Mesenchymal stem cell (in vitro differentiated cells and primary cell): ENCODE results near the gene DAGLA.

Experiments
- DNase-seq: peaks from one replicate; pipeline ENCODE4 v3.0.0-alpha.2; 2013
- H2AFZ ChIP-seq: one replicate; pipeline ENCODE4 v1.6.1; 2013; ENCODE audit warnings: low read depth, mild to moderate bottlenecking, control low read depth, inconsistent platforms, low read length, moderate library complexity
- H2AK5ac ChIP-seq: 2 replicates; pipeline ENCODE4 v1.6.1; 2013; ENCODE audit warnings: low read length, moderate library complexity, mild to moderate bottlenecking, inconsistent platforms; ENCODE audit not compliant: severe bottlenecking
- H2BK120ac ChIP-seq: one replicate; pipeline ENCODE4 v1.6.1; 2013; ENCODE audit warnings: low read depth, mild to moderate bottlenecking, inconsistent platforms, low read length, moderate library complexity
- H2BK12ac ChIP-seq, 2 experiments: one replicate each; pipeline ENCODE4 v1.6.1; 2013; ENCODE audit warnings: inconsistent platforms in 2 of 2, low read length in 2 of 2, mild to moderate bottlenecking in 2 of 2, moderate library complexity in 2 of 2, control low read depth in 1 of 2
- H2BK15ac ChIP-seq: one replicate; pipeline ENCODE4 v1.6.1; 2013; ENCODE audit warnings: mild to moderate bottlenecking, low read depth, inconsistent platforms; ENCODE audit not compliant: poor library complexity, severe bottlenecking
- H2BK5ac ChIP-seq: 2 replicates; pipeline ENCODE4 v1.6.1; 2013; ENCODE audit warnings: low read depth, mild to moderate bottlenecking, low read length, control low read depth, inconsistent platforms; ENCODE audit not compliant: poor library complexity, severe bottlenecking
- H3K14ac ChIP-seq, 2 experiments: one replicate each; pipeline ENCODE4 v1.6.1; 2013; ENCODE audit warnings: inconsistent platforms in 2 of 2, low read length in 2 of 2, control low read depth in 1 of 2, mild to moderate bottlenecking in 1 of 2, moderate library complexity in 1 of 2
- H3K18ac ChIP-seq, 2 experiments: one replicate each; pipeline ENCODE4 v1.6.1; 2013; ENCODE audit warnings: inconsistent platforms in 2 of 2, low read length in 2 of 2, control low read depth in 1 of 2, low read depth in 1 of 2, mild to moderate bottlenecking in 1 of 2
- H3K23ac ChIP-seq, 2 experiments: one replicate each; pipeline ENCODE4 v1.6.1; 2013; ENCODE audit warnings: inconsistent platforms in 2 of 2, low read length in 2 of 2, mild to moderate bottlenecking in 2 of 2, moderate library complexity in 2 of 2, control low read depth in 1 of 2
- H3K27ac ChIP-seq: 2 replicates; pipeline ENCODE4 v1.5.1; 2013; ENCODE audit warnings: mild to moderate bottlenecking, moderate library complexity, low read length, control low read depth, inconsistent platforms; ENCODE audit not compliant: poor library complexity, severe bottlenecking
- H3K27me3 ChIP-seq, 2 experiments: 2 replicates each; pipeline versions ENCODE4 v1.6.1 to v1.7.0; 2013; ENCODE audit warnings: low read length in 2 of 2, mild to moderate bottlenecking in 2 of 2, moderate library complexity in 2 of 2, control low read depth in 1 of 2, inconsistent platforms in 1 of 2; ENCODE audit not compliant: control insufficient read depth in 1 of 2, insufficient read depth in 1 of 2
- H3K36me3 ChIP-seq, 2 experiments: 2 replicates each; pipeline versions ENCODE4 v1.6.1 to v1.7.0; 2013; ENCODE audit warnings: low read length in 2 of 2, control low read depth in 1 of 2, inconsistent platforms in 1 of 2, low read depth in 1 of 2, mild to moderate bottlenecking in 1 of 2; ENCODE audit not compliant: insufficient read depth in 2 of 2, control insufficient read depth in 1 of 2
- H3K4ac ChIP-seq, 2 experiments: one replicate each; pipeline ENCODE4 v1.6.1; 2013; ENCODE audit warnings: inconsistent platforms in 2 of 2, low read length in 2 of 2, mild to moderate bottlenecking in 2 of 2, moderate library complexity in 2 of 2, control low read depth in 1 of 2, low read depth in 1 of 2
- H3K4me1 ChIP-seq: 2 replicates; pipeline ENCODE4 v1.6.1; 2013; ENCODE audit warnings: low read depth, low read length, control low read depth; ENCODE audit not compliant: control insufficient read depth, insufficient read depth
- H3K4me2 ChIP-seq: 2 replicates; pipeline ENCODE4 v1.6.1; 2013; ENCODE audit warnings: low read length, mild to moderate bottlenecking, inconsistent platforms; ENCODE audit not compliant: poor library complexity, severe bottlenecking
- H3K4me3 ChIP-seq, 2 experiments: 2 replicates each; pipeline versions ENCODE4 v1.5.1 to v1.7.0; 2013; ENCODE audit warnings: low read length in 2 of 2, mild to moderate bottlenecking in 2 of 2, control low read depth in 1 of 2, low read depth in 1 of 2; ENCODE audit not compliant: insufficient read depth in 1 of 2
- H3K79me1 ChIP-seq: replicated peaks from 2 replicates; pipeline ENCODE4 v1.6.1; 2013; ENCODE audit warnings: mild to moderate bottlenecking, control low read depth, low read length, inconsistent platforms; ENCODE audit not compliant: poor library complexity, severe bottlenecking
- H3K9ac ChIP-seq: 2 replicates; pipeline ENCODE4 v1.7.0; 2013; ENCODE audit warnings: mild to moderate bottlenecking, low read length, moderate library complexity
- H3K9me3 ChIP-seq: 2 replicates; pipeline ENCODE4 v1.7.0; 2013; ENCODE audit warnings: mild to moderate bottlenecking, low read length; ENCODE audit not compliant: control insufficient read depth
- H4K8ac ChIP-seq: one replicate; pipeline ENCODE4 v1.6.1; 2013; ENCODE audit warnings: inconsistent platforms, mild to moderate bottlenecking, low read length, moderate library complexity
- H4K91ac ChIP-seq: one replicate; pipeline ENCODE4 v1.6.1; 2013; ENCODE audit warnings: mild to moderate bottlenecking, low read length, inconsistent platforms
- WGBS: methylation state at CpG from one replicate; pipeline ENCODE4 v1.1.7; 2013; ENCODE audit warnings: mixed read lengths; 5-methylcytosine and 5-hydroxymethylcytosine counted together

Gene DAGLA

GRCh38 chr11:61736310-61736709 lies 56.1 kb downstream of the DAGLA start:
- no peak overlapping the region for H3K18ac ChIP-seq
- no peak overlapping the region for H3K4me2 ChIP-seq
- no peak overlapping the region for H3K4me3 ChIP-seq
- H3K4ac ChIP-seq: peak overlapping the region in 1 of 2 experiments; percentile 35
- no peak overlapping the region for H2BK12ac ChIP-seq
- no peak overlapping the region for H2BK120ac ChIP-seq
- no peaks in the 10 kb centered on the region for H3K27me3 ChIP-seq
- 92% methylated on average over 5 of the region's 5 CpGs for WGBS
- no peak overlapping the region for H2BK15ac ChIP-seq
- H3K14ac ChIP-seq: no peak overlapping the region
- H4K8ac ChIP-seq: no peak overlapping the region
- no peaks in the 10 kb centered on the region for H3K9me3 ChIP-seq
- H2AK5ac ChIP-seq: no peak overlapping the region
- no peak overlapping the region for H4K91ac ChIP-seq
- H3K79me1 ChIP-seq: no peaks in the 10 kb centered on the region
- H3K36me3 ChIP-seq: peaks cover 24 to 84% of the 10 kb centered on the region in 2 experiments
- H2BK5ac ChIP-seq: no peak overlapping the region
- no peak overlapping the region for H3K9ac ChIP-seq
- no peak overlapping the region for H3K27ac ChIP-seq
- H3K4me1 ChIP-seq: peaks cover 8% of the 10 kb centered on the region
- no peak overlapping the region for H3K23ac ChIP-seq
- no peak for DNase-seq
- no peak overlapping the region for H2AFZ ChIP-seq

GRCh38 chr11:61737131-61737530 lies 56.9 kb downstream of the DAGLA start:
- no peak overlapping the region for H3K18ac ChIP-seq
- H2AK5ac ChIP-seq: no peak overlapping the region
- no peak overlapping the region for H3K9ac ChIP-seq
- H4K91ac ChIP-seq: no peak overlapping the region
- H3K14ac ChIP-seq: no peak overlapping the region
- no peak for DNase-seq
- 97% methylated on average over 10 of the region's 12 CpGs for WGBS
- no peak overlapping the region for H3K23ac ChIP-seq
- H2BK12ac ChIP-seq: no peak overlapping the region
- peaks cover 6% of the 10 kb centered on the region for H3K4me1 ChIP-seq
- H3K27ac ChIP-seq: no peak overlapping the region
- H2BK120ac ChIP-seq: no peak overlapping the region
- no peak overlapping the region for H4K8ac ChIP-seq
- no peak overlapping the region for H2BK5ac ChIP-seq
- peaks cover 29 to 83% of the 10 kb centered on the region in 2 experiments for H3K36me3 ChIP-seq
- H2BK15ac ChIP-seq: no peak overlapping the region
- no peaks in the 10 kb centered on the region for H3K9me3 ChIP-seq
- no peaks in the 10 kb centered on the region for H3K79me1 ChIP-seq
- no peak overlapping the region for H2AFZ ChIP-seq
- H3K4me3 ChIP-seq: no peak overlapping the region
- H3K4ac ChIP-seq: no peak overlapping the region
- no peaks in the 10 kb centered on the region for H3K27me3 ChIP-seq
- no peak overlapping the region for H3K4me2 ChIP-seq

GRCh38 chr11:61737636-61738386 lies 57.6 kb downstream of the DAGLA start:
- Histone ChIP-seq H3K27me3 (no peaks in the 10 kb centered on the region), H3K18ac (no peak overlapping the region), H3K4me2 (no peak overlapping the region), H4K91ac (no peak overlapping the region), H4K8ac (no peak overlapping the region), H3K79me1 (no peaks in the 10 kb centered on the region), H3K14ac (no peak overlapping the region), H3K4ac (no peak overlapping the region), H2AK5ac (no peak overlapping the region), H3K36me3 (peaks cover 30 to 81% of the 10 kb centered on the region in 2 experiments), H3K9ac (no peak overlapping the region), H2AFZ (no peak overlapping the region), H3K9me3 (no peaks in the 10 kb centered on the region), H2BK120ac (no peak overlapping the region), H3K4me3 (no peak overlapping the region), H2BK15ac (no peak overlapping the region), H2BK5ac (no peak overlapping the region), H3K4me1 (peaks cover 5% of the 10 kb centered on the region), H3K27ac (no peak overlapping the region), H3K23ac (no peak overlapping the region), H2BK12ac (no peak overlapping the region)
- no peak for DNase-seq
- 91% methylated on average over 23 of the region's 23 CpGs for WGBS

- H3K9ac ChIP-seq: no peak overlapping the region
- H2AFZ ChIP-seq: no peak overlapping the region
- H3K27me3 ChIP-seq: no peaks in the 10 kb centered on the region
- H3K4me3 ChIP-seq: no peak overlapping the region
- no peak for DNase-seq
- H2AK5ac ChIP-seq: no peak overlapping the region
- no peak overlapping the region for H3K27ac ChIP-seq
- WGBS: 78% methylated on average over 3 of the region's 7 CpGs
- no peak overlapping the region for H3K14ac ChIP-seq
- no peak overlapping the region for H2BK12ac ChIP-seq
- H2BK120ac ChIP-seq: no peak overlapping the region
- no peaks in the 10 kb centered on the region for H3K79me1 ChIP-seq
- no peak overlapping the region for H3K4me2 ChIP-seq
- H2BK15ac ChIP-seq: no peak overlapping the region
- H3K18ac ChIP-seq: no peak overlapping the region
- H3K36me3 ChIP-seq: peaks cover 30 to 85% of the 10 kb centered on the region in 2 experiments
- H4K8ac ChIP-seq: no peak overlapping the region
- H3K4ac ChIP-seq: no peak overlapping the region
- H3K23ac ChIP-seq: no peak overlapping the region
- no peaks in the 10 kb centered on the region for H3K9me3 ChIP-seq
- H3K4me1 ChIP-seq: peaks cover 3% of the 10 kb centered on the region
- no peak overlapping the region for H4K91ac ChIP-seq
- H2BK5ac ChIP-seq: no peak overlapping the region
These were observed 58.6 kb downstream of the DAGLA start for GRCh38 chr11:61738776-61739175.
